NB4 (cell line): ENCODE measurements around the gene YPEL1.

Experiments
- DNase-seq: peaks from one replicate; pipeline ENCODE4 v3.0.0; 2010; ENCODE audit warnings: low read depth
- H3K4me3 ChIP-seq: one replicate; pipeline ENCODE4 v1.5.1; 2011; ENCODE audit warnings: mild to moderate bottlenecking, low read depth, low read length, moderate library complexity
- MAX ChIP-seq: IDR thresholded peaks from 2 replicates; pipeline ENCODE4 v1.6.1; 2011; ENCODE audit warnings: low read depth, low read length
- MYC ChIP-seq: IDR thresholded peaks from 2 replicates; pipeline ENCODE4 v1.6.1; 2011; ENCODE audit warnings: low read depth, low read length
- POLR2A ChIP-seq: IDR thresholded peaks from 2 replicates; pipeline ENCODE4 v1.6.1; 2011; ENCODE audit warnings: mild to moderate bottlenecking; ENCODE audit not compliant: insufficient read length; ENCODE audit errors: extremely low read depth
- TF ChIP-seq, protein P1 (sequence below): IDR thresholded peaks from one replicate; pipeline ENCODE4 v1.5.1; 2012; ENCODE audit warnings: low read depth, low read length

YPEL1 gene

GRCh38 chr22:21686193-21686608 is 49.4 kb downstream of the YPEL1 start:
- H3K4me3 ChIP-seq: no peak overlapping the region
- DNase-seq: no peak
- TF ChIP-seq POLR2A: no peak
- TF ChIP-seq, protein P1, sequence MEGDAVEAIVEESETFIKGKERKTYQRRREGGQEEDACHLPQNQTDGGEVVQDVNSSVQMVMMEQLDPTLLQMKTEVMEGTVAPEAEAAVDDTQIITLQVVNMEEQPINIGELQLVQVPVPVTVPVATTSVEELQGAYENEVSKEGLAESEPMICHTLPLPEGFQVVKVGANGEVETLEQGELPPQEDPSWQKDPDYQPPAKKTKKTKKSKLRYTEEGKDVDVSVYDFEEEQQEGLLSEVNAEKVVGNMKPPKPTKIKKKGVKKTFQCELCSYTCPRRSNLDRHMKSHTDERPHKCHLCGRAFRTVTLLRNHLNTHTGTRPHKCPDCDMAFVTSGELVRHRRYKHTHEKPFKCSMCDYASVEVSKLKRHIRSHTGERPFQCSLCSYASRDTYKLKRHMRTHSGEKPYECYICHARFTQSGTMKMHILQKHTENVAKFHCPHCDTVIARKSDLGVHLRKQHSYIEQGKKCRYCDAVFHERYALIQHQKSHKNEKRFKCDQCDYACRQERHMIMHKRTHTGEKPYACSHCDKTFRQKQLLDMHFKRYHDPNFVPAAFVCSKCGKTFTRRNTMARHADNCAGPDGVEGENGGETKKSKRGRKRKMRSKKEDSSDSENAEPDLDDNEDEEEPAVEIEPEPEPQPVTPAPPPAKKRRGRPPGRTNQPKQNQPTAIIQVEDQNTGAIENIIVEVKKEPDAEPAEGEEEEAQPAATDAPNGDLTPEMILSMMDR: no peak
- no peak for TF ChIP-seq MYC
- no peak for TF ChIP-seq MAX

DNA sequence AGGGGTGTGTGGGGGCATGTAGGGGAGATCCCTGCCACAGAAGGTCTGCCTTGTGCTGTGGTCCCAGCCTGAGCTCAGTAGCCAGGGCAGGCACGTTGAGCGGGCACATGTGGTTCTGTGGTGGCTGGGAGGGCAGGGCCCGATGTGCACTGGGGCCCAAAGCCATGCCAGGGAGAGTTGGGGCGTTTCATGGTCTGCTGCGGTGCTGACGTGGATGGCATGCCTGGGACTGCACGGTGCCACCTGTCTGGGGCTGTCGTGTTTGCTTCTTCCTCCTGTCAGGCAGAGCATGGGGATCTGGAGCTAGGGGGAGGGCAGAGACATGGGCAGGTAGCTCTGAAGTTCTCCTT is 50.5 kb downstream of the YPEL1 start:
- no peak overlapping the region for H3K4me3 ChIP-seq
- no peak for DNase-seq
- TF ChIP-seq, protein P1: no peak
- TF ChIP-seq MYC (no peak), POLR2A (no peak)

DNA sequence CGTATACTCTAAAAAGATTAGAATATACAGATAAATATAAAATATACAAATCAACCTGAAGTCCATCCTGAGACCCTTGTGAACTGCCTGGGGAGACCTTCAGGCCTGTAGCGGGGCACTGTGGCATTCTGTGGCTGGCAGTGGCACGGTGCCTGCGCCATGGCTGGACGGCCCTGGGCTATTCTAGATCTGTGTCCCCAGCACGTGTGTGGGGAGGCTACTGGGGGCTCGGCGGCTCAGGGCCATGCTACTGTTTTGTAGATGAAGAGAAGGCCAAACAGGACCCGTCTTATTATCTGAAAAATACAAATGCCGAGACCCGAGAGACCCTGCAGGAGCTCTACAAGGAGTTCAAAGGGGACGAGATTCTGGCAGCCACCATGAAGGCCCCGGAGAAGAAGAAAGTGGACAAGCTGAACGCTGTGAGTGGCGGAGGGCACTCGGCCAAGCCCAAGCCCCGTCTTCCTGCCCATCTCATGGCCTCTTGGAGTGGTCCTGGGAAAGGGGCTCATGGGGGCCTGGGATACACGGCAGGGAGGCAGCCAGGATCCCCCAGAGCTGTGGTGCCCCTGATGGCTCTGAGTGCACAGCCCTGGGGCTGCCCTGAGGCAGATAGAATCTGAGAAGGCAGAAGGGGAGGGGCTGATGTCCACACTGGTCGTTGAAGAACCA is 51.0 kb downstream of the YPEL1 start:
- no peak for TF ChIP-seq POLR2A
- no peak for TF ChIP-seq MYC
- TF ChIP-seq, protein P1: no peak
- no peak for TF ChIP-seq MAX
- no peak for DNase-seq
- no peak overlapping the region for H3K4me3 ChIP-seq

DNA sequence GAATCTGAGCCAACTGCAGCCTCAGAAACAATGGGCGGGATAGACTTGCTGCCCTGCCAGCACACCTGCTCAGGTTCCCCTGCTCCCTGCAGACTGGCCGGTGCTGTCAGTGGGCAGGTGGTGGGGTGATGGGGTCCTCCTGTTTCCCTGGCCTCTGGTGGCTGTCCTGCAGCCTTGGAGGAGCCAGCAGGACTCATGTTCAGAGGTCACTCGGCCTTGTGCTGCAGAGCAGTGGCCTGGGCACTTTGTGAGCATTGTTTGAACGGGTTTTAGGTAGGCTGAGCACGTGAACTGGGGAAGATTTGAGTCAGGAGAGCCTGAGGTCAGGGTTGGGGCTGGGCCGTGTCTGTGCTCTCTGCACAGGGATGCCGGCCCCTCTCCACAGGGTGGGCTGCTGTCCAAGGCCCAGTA is 52.2 kb downstream of the YPEL1 start:
- TF ChIP-seq MYC: no peak
- no peak for TF ChIP-seq POLR2A
- TF ChIP-seq, protein P1: no peak
- TF ChIP-seq MAX: no peak
- DNase-seq: no peak
- H3K4me3 ChIP-seq: no peak overlapping the region

DNA sequence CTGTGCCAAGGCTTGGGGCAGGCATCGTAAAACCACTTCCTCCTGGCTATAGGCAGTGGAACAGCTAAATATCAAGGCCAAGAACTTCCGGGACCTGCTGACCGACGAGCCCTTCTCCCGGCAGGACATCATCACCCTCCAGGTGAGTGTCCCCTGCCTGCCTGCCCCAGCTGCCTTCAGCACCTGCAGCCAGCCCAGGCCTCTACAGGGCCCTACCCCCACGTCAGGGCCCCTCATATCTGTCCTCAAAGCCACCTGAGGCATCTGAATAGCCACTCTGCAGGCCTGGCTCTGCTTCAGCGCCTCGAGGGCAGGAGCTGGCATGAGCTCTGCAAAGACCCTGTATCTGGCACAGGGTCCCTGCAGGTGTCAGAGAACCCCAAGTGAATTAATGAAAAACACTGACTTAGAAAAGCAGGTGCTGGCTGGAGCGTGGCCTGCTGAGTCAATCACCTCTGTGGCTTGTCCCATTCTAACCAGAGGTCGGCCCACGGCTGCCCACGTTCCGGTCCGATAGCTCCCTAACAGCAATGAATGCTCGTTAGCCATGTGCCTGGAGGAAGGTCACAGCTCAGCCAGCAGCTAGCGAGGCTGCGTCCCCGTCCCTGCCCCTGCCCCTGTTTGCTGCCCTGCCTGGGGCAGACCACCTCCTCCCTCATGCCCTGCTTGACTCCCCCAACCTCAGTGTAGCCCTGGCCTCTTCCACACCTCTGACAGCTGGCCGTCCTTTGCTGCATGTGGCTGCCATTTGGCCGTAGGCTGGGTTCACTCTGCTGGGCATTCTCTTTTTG is 53.0 kb downstream of the YPEL1 start:
- TF ChIP-seq MAX (no peak), POLR2A (no peak)
- no peak for DNase-seq
- no peak overlapping the region for H3K4me3 ChIP-seq

DNA sequence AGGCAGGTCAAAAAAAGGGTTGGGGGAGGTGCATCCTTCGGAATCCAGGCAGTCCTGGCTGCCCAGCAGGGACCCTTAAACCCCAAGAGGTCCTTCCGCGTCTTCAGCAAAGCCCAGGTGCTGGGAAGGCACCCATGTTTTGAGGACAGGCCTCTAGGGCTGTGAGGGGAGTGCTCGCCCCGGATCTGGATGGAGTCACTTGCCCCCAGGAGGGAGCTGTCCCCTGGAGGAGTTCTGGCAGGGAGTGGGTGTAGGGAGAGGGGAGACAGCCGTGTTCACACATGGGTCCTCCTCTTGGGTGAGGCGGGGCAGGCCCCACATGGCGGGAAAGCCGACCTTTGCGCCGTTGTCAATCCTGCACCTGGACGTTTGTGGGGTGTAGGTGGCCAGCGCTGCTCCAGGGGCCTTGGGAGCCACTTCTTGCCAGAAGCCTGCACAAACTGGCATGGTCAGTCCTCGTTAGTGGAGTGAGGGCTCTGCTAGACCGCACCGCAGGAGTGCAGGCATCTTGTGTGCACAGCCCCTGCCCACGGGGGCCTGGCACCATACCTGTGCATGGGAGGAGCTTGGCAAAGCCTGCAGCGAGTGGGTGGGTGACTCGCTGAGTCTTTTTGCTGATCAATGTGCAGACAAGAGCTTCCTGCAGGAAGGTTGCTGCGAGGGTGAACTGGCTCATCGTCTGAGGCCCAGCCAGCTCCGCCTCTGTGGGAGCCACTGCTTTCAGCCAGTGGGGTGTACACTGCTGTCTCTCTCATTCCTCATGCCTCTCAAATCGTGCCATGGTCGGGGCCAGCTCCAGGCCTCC is 53.8 kb downstream of the YPEL1 start:
- TF ChIP-seq POLR2A: no peak
- no peak for TF ChIP-seq MAX
- no peak for TF ChIP-seq MYC
- TF ChIP-seq, protein P1: no peak
- H3K4me3 ChIP-seq: no peak overlapping the region
- no peak for DNase-seq
